HG03060 (cell line): ENCODE data around the gene ARFGAP1.

ENCODE experiments used
- ATAC-seq: cut with Tn5 transposase; IDR thresholded peaks from one replicate; pipeline ENCODE4 v1.9.1; 2021; ENCODE audit warnings: low read depth, moderate number of reproducible peaks; ENCODE audit not compliant: unreplicated experiment

ARFGAP1 gene

DNA sequence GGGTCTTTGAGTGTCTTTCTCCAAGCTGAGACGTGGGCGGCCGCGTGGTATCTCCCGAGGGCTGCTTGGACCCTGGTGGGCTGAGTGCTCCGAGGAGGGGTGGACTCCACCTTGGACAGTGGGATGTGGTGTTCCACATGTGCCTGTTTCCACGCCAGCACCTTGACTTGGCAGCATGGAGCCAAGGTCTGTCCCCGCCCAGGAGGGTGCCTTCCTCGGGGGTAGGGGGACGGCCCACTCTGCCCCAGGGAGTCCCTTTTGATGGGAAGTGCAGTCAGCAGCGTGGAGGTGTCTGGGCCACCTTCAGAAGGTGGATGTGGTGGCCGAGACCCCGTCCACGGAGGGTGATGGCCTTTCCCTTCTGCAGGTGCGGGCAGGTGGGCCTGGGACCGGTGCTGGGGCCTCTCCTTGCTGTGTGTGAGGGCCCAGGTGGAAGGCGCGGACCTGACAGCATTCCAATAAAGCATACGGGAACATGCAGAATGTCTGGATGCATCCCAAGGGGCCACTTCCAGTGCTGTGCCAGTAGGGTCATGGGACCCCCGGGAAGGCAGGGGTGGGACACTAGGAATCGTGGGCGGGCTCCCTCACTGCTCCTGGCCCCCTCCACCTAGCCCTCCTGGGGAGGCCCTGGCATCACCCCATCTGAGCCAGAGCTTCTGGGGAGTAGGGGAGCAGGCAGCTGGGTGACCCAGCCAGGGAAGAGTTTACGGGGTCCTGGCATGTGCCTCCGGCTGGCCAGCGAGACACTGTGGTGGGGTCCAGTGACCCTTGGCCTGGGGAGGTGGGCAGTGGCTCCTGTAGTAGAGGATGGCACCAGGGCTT lies 16.9 kb downstream of the ARFGAP1 start:
- no peak for ATAC-seq

GRCh38 chr20:63290136-63290676 lies 17.6 kb downstream of the ARFGAP1 start:
- ATAC-seq: no peak

DNA sequence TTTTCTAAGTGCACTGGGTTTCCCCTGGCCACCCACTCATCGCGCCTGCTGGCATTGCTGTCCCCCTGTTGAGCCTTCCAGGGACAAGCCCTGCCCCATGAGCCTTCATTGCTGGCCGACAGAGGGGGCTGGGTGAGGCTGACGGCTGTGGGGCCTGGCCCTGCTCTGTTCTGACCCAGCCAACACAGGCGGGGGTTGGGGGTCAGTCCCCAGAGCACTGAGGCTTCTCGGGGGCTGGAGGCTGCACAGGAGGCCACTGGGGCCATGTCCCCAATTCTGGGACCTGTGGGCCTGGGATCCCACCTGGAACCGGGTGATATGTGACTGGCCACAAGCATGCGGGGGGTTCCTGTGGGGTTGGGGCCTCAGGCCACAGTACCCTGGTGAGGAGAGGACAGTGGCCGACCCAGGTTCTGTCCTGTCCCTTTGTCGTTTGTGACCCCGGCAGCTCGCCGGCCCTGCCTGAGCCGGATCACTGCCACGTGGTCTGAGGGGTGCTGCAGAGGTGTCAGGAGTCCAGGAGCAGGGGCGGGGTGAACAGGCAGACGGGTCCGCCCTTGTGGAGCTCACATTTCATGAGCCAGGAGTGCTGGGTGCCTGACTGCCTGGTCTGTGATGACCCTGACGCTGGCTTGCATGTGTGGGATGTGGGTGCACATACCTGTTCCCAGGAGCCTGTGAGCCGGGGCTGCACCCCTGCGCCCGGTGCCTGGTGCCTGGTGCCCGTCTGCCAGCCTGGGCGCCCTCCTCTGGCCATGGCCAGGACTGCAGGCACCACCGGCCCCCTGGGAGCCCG lies 18.3 kb downstream of the ARFGAP1 start:
- ATAC-seq: no peak

DNA sequence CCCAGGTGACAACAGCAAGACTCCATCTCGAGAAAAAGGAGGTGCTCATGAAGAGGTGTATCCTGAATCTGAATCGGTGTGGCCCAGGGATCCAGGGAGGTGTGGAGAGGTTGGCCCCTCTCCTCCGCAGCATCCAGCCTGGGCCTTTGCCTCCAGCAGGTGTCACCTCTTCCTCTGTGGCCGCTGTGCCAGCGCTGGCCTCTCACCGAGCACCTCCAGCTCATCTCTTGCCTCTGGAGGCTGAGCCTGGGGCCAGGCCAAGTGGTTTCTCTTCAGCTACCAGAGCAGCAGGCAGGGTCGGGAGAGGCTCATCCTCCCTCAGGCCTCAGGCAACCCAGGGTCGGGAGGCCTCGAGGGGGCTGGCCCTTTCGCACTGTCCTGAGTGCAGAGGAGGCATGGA lies 19.2 kb downstream of the ARFGAP1 start:
- no peak for ATAC-seq

GRCh38 chr20:63292292-63292701 lies 19.7 kb downstream of the ARFGAP1 start:
- no peak for ATAC-seq

- ATAC-seq: no peak
These were observed 20.3 kb downstream of the ARFGAP1 start, which contains the start of gene COL20A1 for GRCh38 chr20:63292904-63293303. Gene COL20A1 (plus strand): TSS chr20:63293186. CDS start chr20:63295108, 1,922 bp downstream.

DNA sequence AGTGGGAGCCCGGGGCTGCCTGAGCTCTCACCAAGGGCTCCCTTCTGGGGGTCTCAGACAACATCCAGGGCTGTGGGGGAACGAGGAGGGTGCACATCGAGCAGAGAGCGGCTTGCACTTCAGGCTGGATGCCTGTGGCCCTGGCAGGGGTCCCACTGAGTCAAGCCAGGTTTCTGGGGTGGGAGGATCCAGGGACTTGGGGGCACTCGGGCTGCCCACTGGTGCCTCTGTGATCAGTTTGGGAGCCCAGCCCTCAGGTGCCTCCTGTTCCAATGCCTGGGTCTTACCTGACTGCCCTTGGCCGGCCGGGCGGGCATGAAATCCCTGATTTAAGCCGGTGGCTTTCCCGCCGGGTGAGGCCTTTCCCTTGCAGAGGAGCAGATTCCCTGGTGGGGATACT lies 20.8 kb downstream of the ARFGAP1 start:
- no peak for ATAC-seq

DNA sequence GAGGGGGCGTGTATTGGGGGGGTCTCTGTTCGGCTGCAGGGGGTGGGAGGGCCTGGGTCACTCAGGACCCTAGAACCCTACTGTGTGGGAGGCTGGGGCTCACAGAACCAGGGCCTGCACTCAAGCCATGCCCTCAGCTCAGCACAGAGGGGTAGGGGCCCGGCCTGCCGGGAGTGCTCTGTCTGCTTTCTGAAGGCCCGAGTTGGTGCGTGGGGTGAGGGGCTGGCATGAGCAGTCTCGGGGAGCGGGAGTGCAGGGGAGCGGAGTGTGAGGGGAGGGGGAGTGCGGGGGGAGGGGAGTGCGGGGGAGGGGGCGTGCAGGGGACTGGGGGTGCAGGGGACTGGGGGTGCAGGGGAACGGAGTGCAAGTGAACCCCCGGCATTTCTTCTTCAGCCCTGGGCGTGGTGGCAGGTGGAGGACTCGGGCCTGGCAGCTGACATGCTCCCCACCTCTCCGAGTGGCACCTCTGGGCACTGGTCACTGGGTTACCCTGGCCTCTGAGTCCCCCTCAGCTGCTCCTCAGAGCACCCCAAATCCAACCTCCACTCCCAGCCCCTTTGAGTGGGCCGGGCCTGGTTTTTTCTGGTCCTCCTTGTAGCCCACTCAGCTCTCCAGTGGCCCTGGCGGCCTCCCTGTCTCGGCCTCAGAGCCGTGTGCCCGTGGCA lies 21.4 kb downstream of the ARFGAP1 start:
- ATAC-seq: no peak

GRCh38 chr20:63294536-63294900 lies 21.9 kb downstream of the ARFGAP1 start:
- ATAC-seq: no peak

GRCh38 chr20:63295018-63295417 lies 22.4 kb downstream of the ARFGAP1 start:
- no peak for ATAC-seq

DNA sequence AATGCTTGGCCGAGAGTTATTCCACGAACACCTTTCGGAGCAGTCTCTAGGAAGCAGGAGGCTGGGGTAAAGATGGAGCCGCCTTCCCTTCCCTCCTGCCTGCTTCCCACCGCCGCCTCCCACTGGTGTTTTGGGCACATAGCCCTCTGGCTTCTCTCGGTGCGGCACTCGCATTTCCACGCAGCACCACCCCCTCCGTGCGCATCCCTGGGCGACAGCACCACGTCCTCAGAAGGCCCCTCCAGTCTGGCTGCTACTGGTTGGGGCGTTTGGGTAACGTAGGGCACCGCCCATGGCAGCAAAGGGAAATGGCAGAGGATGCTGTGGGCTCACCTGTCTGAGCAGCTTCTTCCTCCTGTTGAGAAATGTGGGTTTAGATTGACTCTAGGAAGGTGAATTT lies 22.8 kb downstream of the ARFGAP1 start:
- ATAC-seq: no peak

DNA sequence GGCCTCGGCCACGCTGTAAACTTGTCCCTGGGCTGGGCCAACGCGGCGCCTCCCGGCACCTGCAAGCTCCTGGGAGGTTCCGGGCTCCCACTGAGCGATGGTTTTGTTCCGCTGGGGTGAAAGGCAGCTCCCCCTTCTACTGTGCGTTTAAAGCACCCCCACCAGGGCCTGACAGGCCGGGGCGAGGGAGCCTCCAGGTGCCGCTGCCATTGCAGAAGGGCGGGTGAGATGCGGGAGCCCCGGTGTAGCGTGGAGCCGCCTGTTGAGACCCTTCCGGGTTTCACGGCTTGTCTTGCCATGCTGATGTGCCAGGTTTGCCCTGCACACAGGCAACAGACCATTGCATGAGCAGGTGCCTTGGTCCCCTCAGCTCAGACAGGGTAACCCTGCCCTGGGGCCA lies 23.2 kb downstream of the ARFGAP1 start:
- ATAC-seq: no peak

DNA sequence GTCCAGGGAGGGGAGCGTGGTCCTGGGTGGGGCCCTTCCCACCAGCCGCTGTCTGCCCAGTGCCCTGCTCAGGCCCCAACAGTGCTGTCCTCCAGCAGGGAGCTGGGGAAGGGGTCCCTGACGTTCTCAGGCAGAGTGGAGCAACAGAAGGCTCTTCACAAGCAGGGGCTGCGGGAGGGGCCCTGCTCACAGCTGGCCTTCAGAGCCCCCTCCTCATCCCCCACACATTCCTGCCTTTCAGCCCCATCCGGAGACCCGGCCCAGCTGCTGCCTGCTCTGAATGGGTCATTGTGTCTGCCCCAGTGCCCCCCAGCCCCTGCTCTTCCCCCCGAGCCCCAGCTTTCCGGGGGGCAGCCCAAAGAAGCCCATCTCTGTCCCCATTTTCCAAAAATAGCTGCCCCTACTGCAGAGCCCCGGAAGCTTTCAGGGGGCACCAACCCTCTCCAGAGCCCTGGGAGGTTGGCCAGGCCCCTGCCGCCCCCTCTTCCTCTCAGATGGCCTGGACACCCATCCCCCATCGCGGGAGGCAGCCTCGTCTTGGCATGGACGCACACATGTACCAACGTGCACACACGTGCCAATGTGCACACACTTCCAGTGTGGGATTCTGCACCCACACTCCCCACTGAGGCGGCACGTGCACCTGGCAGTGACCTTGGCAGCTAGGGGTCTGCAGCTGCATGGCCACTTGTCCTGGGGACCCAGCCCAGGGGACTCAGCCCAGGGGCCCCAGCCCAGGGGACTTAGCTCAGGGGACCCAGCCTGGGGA lies 24.1 kb downstream of the ARFGAP1 start:
- no peak for ATAC-seq

GRCh38 chr20:63297371-63297781 lies 24.8 kb downstream of the ARFGAP1 start:
- ATAC-seq: no peak

DNA sequence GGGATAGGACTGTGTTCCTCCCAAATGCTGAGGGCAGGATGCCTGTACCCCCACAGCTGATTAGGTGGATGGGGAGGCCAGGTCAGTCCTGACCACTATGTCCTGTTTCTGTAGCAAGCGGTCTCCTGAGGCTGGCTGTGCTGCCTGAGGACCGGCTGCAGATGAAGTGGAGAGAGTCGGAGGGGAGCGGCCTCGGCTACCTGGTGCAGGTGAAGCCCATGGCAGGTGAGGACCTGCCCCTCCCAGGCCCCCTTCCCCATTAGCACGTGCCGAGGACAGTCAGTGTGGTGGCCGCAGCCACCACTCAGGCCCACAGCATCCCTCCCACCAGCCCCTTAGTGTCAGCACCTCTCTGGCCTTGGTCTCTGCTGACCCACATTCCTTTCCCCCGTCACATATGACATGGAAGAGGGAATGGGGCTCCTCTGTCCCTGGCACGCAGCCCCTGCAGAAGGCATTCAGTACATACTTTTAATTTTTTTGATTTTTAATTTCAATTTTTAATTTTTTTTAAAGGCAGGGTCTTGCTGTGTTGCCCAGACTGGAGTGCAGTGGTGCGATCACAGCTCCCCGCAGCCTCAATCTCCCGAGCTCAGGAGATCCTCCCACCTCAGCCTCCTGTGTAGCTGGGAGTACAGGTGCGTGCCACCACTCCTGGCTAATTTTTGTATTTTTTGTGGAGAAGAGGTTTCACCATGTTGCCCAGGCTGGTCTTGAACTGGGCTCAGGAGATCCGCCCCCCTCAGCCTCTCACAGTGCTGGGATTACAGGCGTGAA lies 25.4 kb downstream of the ARFGAP1 start:
- ATAC-seq: no peak

DNA sequence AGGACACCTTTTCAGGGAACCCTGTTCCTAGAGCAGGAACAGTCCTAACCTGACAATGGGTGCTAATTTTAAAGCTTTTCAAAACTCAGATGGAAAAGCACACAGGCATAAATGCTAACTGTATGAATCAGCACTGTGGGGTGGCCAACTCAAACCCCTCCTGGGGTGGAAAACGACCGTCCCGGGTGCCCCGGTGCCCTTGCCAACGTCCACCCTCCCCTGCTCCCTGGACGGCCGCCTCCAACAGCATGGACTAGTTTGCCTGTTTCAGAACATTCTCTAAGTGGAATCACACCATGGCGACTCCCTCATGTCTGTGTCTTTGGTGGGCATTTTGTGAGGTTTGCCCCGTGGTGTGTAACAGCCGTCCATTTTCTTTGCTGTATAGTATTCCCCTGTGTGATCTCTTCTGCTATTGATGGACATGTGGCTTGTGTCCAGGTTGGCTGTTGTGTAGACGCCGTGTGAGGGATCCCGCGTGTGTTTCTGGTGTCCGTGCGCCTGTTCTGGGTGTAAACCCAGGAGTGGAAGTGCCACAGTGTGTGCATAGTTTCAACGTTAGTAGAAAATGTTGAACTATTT lies 26.2 kb downstream of the ARFGAP1 start:
- ATAC-seq: no peak

- no peak for ATAC-seq
These were observed 29.1 kb downstream of the ARFGAP1 start for GRCh38 chr20:63301671-63302070.

GRCh38 chr20:63303095-63303666 lies 30.6 kb downstream of the ARFGAP1 start:
- no peak for ATAC-seq

DNA sequence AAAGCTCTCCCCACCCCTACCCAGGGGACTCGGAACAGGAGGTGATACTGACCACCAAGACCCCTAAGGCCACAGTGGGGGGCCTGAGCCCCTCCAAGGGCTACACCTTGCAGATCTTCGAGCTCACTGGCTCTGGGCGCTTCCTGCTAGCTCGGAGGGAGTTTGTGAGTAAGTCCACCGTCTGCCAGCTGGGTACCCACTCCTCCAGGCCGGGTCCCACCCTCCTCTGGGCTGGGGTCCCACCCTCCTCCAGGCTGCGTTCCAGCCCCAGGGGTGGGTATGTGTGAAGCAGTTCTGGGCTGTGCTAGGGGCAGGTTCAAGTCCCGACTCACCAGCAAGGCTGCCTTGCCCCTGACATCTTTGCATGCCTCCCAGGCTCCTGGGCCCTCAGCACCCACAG lies 32.8 kb downstream of the ARFGAP1 start:
- no peak for ATAC-seq
